Subcutaneous adipose tissue (tissue), 4 donors: ENCODE results near the gene B4GALNT3. TPM values are rescaled to one million over a fixed set of nuclear protein-coding genes. Genes with fewer than 3 reads are reported as not detected.

Experiments used
- total RNA-seq, 4 donors: library from RNA; depleted of rRNA; stranded (reverse); fragments of >200 nt; gene quantifications; one replicate each; pipeline ENCODE4 v1.1.0, GENCODE V29; 2016
- TF ChIP-seq, protein P1 (sequence below): fragments of 450-650 bp; IDR thresholded peaks from one replicate; pipeline ENCODE4 v1.5.1; 2016; ENCODE audit warnings: low read depth, mild to moderate bottlenecking, control low read depth, antibody characterized with exemption, moderate library complexity

B4GALNT3 gene
- total RNA-seq, 4 donors from 2014 or later, result 0.16 to 0.22 (median 0.17) TPM; not detected in 1

DNA sequence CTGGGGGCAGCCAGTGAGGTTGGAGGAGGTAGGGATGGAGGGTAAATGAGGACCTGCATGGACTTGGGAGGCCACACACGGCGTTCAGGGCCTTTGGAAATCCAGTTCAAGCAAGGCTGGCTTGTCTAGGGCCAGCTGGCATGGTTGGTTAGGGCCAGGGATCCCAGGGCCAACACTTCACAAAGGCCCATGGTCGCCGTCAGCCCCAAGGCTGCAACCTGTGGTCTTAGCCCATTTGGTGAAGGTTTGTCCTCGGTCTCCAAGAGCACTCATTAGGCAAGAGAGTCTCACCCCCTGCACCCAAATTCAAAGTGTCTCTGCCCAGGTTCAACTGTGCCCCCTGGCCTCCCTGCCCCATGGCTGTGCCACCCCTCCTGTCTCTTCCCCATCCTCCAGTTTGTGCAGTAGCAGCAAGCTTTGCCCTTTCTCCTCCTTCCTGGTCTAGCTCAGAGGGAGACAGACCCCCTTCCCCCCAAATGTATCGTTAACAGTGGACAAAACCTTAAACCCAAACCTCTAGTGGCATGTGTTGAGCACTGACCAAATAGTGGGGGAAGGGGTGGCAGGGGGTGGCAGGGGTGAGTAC is 109.4 kb downstream of the B4GALNT3 start:
- TF ChIP-seq, protein P1, sequence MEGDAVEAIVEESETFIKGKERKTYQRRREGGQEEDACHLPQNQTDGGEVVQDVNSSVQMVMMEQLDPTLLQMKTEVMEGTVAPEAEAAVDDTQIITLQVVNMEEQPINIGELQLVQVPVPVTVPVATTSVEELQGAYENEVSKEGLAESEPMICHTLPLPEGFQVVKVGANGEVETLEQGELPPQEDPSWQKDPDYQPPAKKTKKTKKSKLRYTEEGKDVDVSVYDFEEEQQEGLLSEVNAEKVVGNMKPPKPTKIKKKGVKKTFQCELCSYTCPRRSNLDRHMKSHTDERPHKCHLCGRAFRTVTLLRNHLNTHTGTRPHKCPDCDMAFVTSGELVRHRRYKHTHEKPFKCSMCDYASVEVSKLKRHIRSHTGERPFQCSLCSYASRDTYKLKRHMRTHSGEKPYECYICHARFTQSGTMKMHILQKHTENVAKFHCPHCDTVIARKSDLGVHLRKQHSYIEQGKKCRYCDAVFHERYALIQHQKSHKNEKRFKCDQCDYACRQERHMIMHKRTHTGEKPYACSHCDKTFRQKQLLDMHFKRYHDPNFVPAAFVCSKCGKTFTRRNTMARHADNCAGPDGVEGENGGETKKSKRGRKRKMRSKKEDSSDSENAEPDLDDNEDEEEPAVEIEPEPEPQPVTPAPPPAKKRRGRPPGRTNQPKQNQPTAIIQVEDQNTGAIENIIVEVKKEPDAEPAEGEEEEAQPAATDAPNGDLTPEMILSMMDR, result no peak

DNA sequence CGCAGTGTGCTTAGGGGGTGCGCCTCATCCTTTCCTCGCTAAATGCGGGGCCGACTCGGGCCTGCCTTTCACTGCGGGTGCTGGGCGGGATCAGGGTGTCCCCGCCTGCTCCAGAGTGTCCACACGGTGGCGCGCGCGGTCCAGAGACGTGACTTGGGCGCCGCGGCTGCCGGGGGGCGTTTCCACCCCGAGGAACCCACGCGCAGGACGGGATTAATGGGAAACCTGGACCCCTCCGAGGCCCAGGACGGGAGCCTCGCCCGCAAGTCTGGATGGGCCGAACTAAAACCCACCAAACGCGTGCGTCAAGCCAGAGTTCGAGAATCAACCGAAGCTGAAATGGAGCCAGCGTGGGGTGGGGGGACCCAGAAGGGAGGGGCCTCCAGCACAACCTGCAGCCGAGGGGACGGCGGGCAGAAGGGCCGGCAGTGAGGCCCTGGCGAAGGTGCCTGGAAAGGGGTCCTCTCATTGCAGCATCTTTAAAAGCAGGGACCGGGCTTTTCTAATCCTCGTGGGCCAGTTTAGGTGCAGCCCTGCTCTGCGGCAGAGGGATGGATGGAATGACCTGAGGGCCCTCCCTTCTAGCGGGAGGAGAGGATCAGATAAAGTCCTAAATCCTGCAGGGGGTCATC is 110.2 kb downstream of the B4GALNT3 start:
- TF ChIP-seq, protein P1, result no peak

DNA sequence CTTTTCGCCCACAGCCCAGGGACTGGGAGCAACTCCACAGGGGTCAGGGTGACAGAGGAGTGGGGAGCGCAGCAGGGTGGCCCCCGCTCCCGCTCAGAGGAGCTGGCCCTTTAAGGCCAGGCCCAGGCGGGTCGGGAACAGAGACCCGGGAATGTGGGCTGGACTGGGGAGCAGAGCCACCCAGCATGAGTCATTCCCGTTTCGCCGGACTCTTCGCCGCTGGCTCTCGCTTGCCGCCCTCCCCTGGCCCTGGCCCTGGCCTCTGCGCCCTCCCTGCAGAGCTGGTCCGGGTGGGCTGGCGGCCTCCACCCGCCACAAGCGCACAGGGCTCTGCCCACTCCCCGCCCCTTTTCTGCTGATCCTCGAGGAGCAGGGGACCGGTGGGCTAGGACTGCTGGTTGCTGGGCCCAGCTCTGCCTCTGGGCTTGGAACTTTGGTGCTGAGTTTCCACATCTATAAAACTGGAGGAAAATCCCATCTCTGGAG is 110.7 kb downstream of the B4GALNT3 start:
- TF ChIP-seq, protein P1, result no peak

DNA sequence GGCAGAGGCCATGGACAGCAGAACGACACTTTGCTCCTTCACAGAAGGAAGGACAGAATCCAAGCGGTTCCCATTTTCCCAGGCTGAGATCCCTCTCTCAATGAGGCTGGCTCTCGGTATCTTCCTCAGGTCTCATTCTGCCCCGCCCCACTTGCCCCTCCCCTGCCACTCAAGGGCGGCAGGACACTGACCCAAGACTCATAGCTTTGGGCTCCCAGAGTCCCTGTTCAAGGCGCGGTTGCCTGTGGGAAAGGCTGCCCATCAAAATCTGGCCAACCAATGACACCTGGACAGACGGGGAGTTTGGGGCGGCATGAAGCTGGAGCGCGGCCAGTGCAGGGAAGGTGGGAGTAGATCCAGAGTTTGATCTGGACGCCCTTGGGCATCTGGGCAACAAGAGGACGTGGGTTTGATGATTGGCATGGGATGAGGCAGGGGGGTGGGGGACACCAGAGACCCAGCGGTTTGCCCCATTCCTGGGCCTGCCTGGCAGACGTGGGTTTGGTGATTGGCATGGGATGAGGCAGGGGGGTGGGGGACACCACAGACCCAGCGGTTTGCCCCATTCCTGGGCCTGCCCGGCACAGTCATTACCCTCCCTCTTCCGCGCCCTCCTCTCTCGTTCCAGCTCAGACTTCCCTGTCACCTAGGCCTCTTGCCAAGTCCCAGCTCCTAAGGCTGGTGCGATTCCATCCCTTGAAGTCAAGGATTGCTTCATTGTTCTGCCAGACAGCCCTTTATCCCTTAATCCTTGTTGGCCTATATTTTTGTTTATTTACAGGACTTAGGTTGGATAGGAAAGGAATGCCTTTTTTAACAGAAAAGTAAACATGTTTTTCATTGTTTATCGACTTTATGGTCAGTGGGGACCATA is 111.4 kb downstream of the B4GALNT3 start:
- TF ChIP-seq, protein P1, result no peak

DNA sequence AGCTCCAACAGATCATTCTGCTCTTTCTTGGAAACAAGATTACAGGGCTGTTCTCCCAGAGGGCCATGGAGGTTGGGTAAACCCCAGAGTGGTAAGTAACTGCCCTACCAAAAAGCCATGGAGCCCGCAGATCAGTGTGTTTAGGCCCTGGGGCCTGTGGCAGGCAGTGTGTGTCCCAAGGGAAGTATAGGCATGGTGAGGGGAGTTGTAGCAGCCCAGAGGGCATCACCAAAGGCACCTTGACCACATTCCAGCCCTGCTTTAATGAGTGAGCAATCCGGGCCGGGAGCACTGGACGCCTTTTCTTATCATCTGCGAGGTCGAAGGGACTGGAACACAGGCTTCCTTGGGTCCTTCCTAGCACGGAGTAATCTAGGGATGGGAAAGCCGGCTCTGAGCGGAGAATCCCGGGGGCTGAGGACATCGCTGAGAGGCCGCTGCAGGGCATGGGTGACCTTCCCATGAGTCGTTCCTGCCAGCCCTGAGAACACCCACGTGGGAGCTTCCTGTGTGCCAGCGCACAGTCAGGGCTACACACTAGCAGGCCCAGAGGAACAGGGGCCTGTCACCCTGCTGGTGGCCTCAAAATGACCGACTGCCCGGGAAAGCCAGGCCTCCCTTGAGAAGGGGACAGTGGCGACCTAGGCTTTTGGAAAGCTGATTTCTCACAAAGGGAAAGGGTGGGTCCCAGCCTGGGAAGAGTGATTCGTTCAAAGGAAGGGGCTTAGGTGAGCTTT is 112.2 kb downstream of the B4GALNT3 start:
- TF ChIP-seq, protein P1, result no peak

DNA sequence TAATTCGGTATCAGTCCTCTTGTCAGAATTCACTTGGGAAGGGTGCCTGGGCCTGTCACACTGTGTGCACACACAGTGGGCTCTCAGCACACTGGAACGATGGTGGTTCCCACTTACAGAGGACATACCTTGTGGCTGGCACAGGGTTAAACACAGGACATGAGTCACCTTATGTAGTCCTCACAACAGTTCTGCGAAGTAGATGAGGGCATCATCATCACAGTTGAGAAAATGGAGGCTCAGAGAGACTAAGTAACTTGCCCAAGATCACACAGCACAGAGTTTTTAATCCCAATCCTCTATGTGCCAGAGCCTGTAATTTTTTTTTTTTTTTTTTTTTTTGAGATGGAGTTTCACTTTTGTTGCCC is 112.8 kb downstream of the B4GALNT3 start:
- TF ChIP-seq, protein P1, result no peak

DNA sequence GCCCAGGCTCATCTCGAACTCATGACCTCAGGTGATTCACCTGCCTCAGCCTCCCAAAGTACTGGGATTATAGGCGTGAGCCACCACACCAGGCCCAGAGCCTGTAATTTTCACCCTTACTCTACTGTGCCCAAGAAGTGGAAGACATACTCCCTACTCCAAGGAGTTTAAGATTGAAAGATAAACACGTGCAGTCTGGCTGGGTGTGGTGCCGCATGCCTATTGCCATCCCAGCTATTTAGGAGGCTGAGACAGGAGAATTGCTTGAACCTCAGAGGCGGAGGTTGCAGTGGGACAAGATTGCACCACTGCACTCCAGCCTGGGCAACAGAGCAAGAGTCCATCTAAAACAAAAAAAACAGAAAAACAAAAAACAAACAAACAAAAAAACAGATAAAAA is 113.5 kb downstream of the B4GALNT3 start:
- TF ChIP-seq, protein P1, result no peak
